ENCODE measurements around the gene PLBD2. TPM values are rescaled to one million over a fixed set of nuclear protein-coding genes. Genes with fewer than 3 reads are reported as not detected.
A peak's percentile ranks its signal among the peaks of the same experiment; 100 is the strongest.

Gene PLBD2
- total RNA-seq, 1 experiment from 2014 or later, result 36.8 TPM

DNA sequence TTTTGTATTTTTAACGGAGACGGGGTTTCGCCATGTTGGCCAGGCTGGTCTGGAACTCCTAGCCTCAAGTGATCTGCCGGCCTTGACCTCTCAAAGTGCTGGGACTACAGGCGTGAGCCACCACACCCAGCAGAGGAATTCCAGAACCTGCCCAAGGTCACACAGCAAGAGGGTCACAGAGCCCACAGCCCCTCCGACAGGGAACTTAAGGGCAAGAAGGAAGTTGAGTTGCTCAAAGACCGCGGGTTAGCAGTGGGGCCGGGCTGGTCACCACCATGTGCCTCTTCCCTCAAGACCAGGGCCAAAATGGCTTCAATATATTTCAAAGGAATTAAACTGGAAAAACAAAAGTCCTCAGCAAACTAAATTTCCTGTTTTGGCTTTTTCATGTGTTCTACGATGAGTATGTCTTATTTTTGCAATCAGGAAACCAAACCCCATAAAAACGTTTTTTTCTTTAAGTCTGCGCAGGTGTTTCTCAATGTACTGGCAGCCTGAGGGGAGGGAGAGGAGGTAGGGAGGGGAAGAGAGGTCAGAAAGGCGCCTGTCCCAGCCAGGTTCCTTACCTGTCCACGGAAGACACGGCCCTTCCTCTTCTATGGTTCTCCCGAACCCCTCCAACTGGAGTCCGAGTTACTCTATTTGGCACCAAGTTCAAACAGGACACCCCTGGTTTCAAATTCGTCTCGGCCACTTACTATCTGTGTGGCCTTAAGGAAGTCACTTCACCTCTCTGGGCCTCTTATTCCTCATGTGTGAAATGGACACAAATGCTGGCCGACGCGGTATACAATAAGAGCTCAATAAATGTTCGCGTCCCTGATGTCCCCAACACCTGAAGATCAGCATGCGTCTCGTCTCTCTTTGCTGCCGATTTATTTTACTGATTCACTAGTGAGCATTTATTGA is 24.3 kb upstream of the PLBD2 start:
- no peak for DNase-seq (ENCODE audit: low spot score)
- BruUV-seq (replicated peaks), result no TSS peak
- Histone ChIP-seq H3K4me1 (ENCODE audit: insufficient read depth, low read length, poor library complexity, severe bottlenecking) (peaks cover 7% of the 10 kb centered on the region), H3K4me3 (ENCODE audit: low read depth, low read length, poor library complexity, severe bottlenecking) (peak overlapping the region; percentile 62), H3K36me3 (ENCODE audit: insufficient read depth, low read length, poor library complexity, severe bottlenecking) (no peaks in the 10 kb centered on the region), H3K9me3 (ENCODE audit: low read depth, low read length, poor library complexity, severe bottlenecking) (no peaks in the 10 kb centered on the region), H3K27ac (ENCODE audit: low read depth, low read length, poor library complexity, severe bottlenecking) (no peak overlapping the region), H3K27me3 (replicated peaks; ENCODE audit: insufficient read depth, low read depth, low read length, poor library complexity) (no peaks in the 10 kb centered on the region)
- CTCF ChIA-PET, result interaction anchor here (1.0 kb wide), 1 partner anchor 91 kb away, joined by 3 read pairs; no protein-coding TSS in a partner anchor
- intact Hi-C loops (cut with micrococcal nuclease; ENCODE audit: unreplicated experiment), result no loop called here
- no peak for TF ChIP-seq EZH2 (IDR thresholded peaks at IDR 0.05; ENCODE audit: borderline replicate concordance, low read depth, low read length, poor library complexity, severe bottlenecking)
- TF ChIP-seq, protein P1, sequence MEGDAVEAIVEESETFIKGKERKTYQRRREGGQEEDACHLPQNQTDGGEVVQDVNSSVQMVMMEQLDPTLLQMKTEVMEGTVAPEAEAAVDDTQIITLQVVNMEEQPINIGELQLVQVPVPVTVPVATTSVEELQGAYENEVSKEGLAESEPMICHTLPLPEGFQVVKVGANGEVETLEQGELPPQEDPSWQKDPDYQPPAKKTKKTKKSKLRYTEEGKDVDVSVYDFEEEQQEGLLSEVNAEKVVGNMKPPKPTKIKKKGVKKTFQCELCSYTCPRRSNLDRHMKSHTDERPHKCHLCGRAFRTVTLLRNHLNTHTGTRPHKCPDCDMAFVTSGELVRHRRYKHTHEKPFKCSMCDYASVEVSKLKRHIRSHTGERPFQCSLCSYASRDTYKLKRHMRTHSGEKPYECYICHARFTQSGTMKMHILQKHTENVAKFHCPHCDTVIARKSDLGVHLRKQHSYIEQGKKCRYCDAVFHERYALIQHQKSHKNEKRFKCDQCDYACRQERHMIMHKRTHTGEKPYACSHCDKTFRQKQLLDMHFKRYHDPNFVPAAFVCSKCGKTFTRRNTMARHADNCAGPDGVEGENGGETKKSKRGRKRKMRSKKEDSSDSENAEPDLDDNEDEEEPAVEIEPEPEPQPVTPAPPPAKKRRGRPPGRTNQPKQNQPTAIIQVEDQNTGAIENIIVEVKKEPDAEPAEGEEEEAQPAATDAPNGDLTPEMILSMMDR (conservative IDR thresholded peaks at IDR 0.05; ENCODE audit: low read depth, low read length), result no peak
- POLR2A ChIA-PET (ENCODE audit: low non-redundant PET), result no interaction called here

DNA sequence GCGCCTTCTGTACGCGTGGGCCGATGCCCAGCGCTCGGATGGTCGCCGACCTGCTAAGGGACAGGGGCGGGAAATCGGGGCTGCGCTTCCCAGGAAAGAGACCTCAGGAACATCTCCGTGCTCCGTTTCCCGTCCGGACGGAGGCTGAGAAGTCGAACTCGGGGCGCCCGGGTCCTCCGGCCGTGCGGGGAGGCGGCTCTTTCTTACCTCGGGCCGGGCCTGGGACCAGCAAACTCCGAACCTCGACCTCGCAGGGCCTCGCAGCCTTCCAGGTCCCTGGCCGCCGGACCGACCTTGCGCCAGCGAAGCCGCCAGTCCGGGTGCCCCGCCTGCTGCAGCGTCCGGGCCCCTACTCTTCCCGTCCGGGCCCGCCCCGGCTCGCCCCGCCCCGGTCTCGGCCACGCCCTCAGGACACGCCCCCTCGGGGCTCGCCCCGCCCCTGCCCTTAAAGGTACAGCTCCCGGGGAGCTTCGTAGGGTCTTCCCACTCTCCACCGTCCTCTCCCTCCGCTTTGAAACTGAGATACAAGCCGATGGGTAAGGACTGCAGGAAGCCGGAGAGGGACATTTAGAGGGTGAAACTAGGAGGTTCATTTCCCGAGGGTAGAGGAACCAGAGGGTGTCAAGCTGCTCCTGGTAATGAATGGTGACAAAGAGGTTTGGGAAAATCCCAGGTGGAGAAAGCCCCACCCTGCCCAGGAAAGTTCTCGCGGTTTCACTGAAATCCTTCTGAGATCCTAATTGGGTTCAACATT is 23.4 kb upstream of the PLBD2 start, which contains the start of gene SLC8B1:
TSS of gene SLC8B1 (minus strand) at position 324 of the 754 bp plus-strand sequence. CDS start 2,231 bp downstream, outside the sequence.
- Histone ChIP-seq H3K27ac (ENCODE audit: low read depth, low read length, poor library complexity, severe bottlenecking) (peak within 1 kb of the TSS; percentile 41), H3K36me3 (ENCODE audit: insufficient read depth, low read length, poor library complexity, severe bottlenecking) (no peaks in the 10 kb centered on the region), H3K9me3 (ENCODE audit: low read depth, low read length, poor library complexity, severe bottlenecking) (no peaks in the 10 kb centered on the region), H3K4me1 (ENCODE audit: insufficient read depth, low read length, poor library complexity, severe bottlenecking) (peaks cover 7% of the 10 kb centered on the region), H3K4me3 (ENCODE audit: low read depth, low read length, poor library complexity, severe bottlenecking) (peak within 1 kb of the TSS; percentile 62), H3K27me3 (replicated peaks; ENCODE audit: insufficient read depth, low read depth, low read length, poor library complexity) (no peaks in the 10 kb centered on the region)
- TSS peak; percentile 65 for BruUV-seq (replicated peaks)
- intact Hi-C loops (cut with micrococcal nuclease; ENCODE audit: unreplicated experiment), result no loop called here
- TF ChIP-seq, protein P1 (conservative IDR thresholded peaks at IDR 0.05; ENCODE audit: low read depth, low read length), result no peak
- TF ChIP-seq EZH2 (IDR thresholded peaks at IDR 0.05; ENCODE audit: borderline replicate concordance, low read depth, low read length, poor library complexity, severe bottlenecking), result no peak
- ChIA-PET POLR2A (ENCODE audit: low non-redundant PET) (interaction anchor here (0.6 kb wide), 1 partner anchor 10 kb away, joined by 3 read pairs; no protein-coding TSS in a partner anchor), CTCF (interaction anchor here (1.0 kb wide), 1 partner anchor 90 kb away, joined by 3 read pairs; no protein-coding TSS in a partner anchor)
- peak; percentile 81 for DNase-seq (ENCODE audit: low spot score)

DNA sequence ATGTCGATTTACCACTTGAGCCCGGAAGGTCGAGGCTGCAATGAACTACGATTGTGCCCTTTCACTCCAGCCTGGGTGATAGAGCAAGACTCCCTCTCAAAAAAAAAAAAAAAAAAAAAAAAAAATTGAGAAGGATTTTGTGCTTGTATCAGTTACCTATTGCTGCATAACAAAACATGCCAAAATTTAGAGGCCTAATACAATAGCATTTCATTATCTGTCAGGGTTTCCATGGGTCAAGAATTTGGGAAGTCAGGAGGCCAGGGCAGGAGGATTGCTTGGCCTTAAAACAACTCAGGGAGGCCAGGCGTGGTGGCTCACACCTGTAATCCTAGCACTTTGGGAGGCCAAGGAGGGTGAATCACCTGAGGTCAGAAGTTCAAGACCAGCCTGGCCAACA is 18.8 kb upstream of the PLBD2 start:
- peaks cover 4% of the 10 kb centered on the region for H3K4me1 ChIP-seq (ENCODE audit: insufficient read depth, low read length, poor library complexity, severe bottlenecking)
- no peaks in the 10 kb centered on the region for H3K9me3 ChIP-seq (ENCODE audit: low read depth, low read length, poor library complexity, severe bottlenecking)
- no peak for DNase-seq (ENCODE audit: low spot score)
- intact Hi-C loops (cut with micrococcal nuclease; ENCODE audit: unreplicated experiment), result no loop called here
- no peaks in the 10 kb centered on the region for H3K27me3 ChIP-seq (replicated peaks; ENCODE audit: insufficient read depth, low read depth, low read length, poor library complexity)
- ChIA-PET POLR2A (ENCODE audit: low non-redundant PET) (no interaction called here), CTCF (no interaction called here)
- no TSS peak for BruUV-seq (replicated peaks)
- H3K27ac ChIP-seq (ENCODE audit: low read depth, low read length, poor library complexity, severe bottlenecking), result no peak overlapping the region
- H3K36me3 ChIP-seq (ENCODE audit: insufficient read depth, low read length, poor library complexity, severe bottlenecking), result no peaks in the 10 kb centered on the region
- no peak overlapping the region for H3K4me3 ChIP-seq (ENCODE audit: low read depth, low read length, poor library complexity, severe bottlenecking)
- TF ChIP-seq, protein P1 (conservative IDR thresholded peaks at IDR 0.05; ENCODE audit: low read depth, low read length), result no peak
- TF ChIP-seq EZH2 (IDR thresholded peaks at IDR 0.05; ENCODE audit: borderline replicate concordance, low read depth, low read length, poor library complexity, severe bottlenecking), result no peak

Measured in A673 (cell line).